CD4-positive, alpha-beta T cell (primary cell): Measurements from ENCODE around the gene CAMTA1. TPM values are rescaled to one million over a fixed set of nuclear protein-coding genes. Genes with fewer than 3 reads are reported as not detected.

ENCODE experiments used
- ATAC-seq: fragments of 200-7000 bp; cut with Tn5 transposase; one replicate; pipeline ENCODE4 v1.10.0; 2022; ENCODE audit warnings: mild to moderate bottlenecking; ENCODE audit not compliant: poor library complexity
- CTCF ChIA-PET: fragments of 350-600 bp; sonication (Branson Sonifier 250); formaldehyde crosslinking; loops from one replicate; lab custom pipeline; 2021; ENCODE audit warnings: antibody characterized with exemption, inconsistent platforms; lab: Charles Lee
- POLR2A ChIA-PET: fragments of 350-600 bp; sonication (Branson Sonifier 250); formaldehyde crosslinking; loops from one replicate; lab custom pipeline; 2021; ENCODE audit warnings: antibody characterized with exemption, inconsistent platforms; lab: Charles Lee
- DNase-seq, 14 experiments: peaks; one replicate each; pipeline ENCODE4 v3.0.0-alpha.2; 2013 to 2020; ENCODE audit warnings: mixed read lengths in 2 of 14
- H3K27ac ChIP-seq, 2 donors: one replicate each; pipeline versions ENCODE4 v1.5.1 to v1.7.0; 2013; ENCODE audit warnings: low read length in 2 of 2, low read depth in 1 of 2, mild to moderate bottlenecking in 1 of 2
- H3K27me3 ChIP-seq, 2 experiments: 1 replicate in 1 of 2; 2 replicates in 1 of 2; pipeline versions ENCODE4 v1.6.1 to v1.7.0; 2013; ENCODE audit warnings: low read length in 2 of 2, control low read depth in 1 of 2, mild to moderate bottlenecking in 1 of 2, moderate library complexity in 1 of 2; ENCODE audit not compliant: insufficient read depth in 2 of 2, control insufficient read depth in 1 of 2
- H3K36me3 ChIP-seq: one replicate; pipeline ENCODE4 v1.6.1; 2013; ENCODE audit warnings: low read length, control low read depth; ENCODE audit not compliant: insufficient read depth
- H3K4me1 ChIP-seq: one replicate; pipeline ENCODE4 v1.6.1; 2013; ENCODE audit warnings: low read length, control low read depth; ENCODE audit not compliant: insufficient read depth
- H3K4me3 ChIP-seq: one replicate; pipeline ENCODE4 v1.5.1; 2013; ENCODE audit warnings: mild to moderate bottlenecking, low read length, moderate library complexity
- H3K9me3 ChIP-seq, 2 experiments: 1 replicate in 1 of 2; 2 replicates in 1 of 2; pipeline versions ENCODE4 v1.6.1 to v1.7.0; 2013; ENCODE audit warnings: low read length in 2 of 2, mild to moderate bottlenecking in 2 of 2, control low read depth in 1 of 2, moderate library complexity in 1 of 2; ENCODE audit not compliant: control insufficient read depth in 1 of 2, insufficient read depth in 1 of 2
- H3K27ac Mint-ChIP-seq: one replicate; pipeline ENCODE4 v1.8.0; 2020; ENCODE audit warnings: mixed read lengths
- H3K27me3 Mint-ChIP-seq: one replicate; pipeline ENCODE4 v1.8.0; 2021; ENCODE audit warnings: mixed read lengths
- H3K36me3 Mint-ChIP-seq: one replicate; pipeline ENCODE4 v1.8.0; 2021; ENCODE audit warnings: low read depth, mixed read lengths
- H3K4me1 Mint-ChIP-seq: one replicate; pipeline ENCODE4 v1.8.0; 2021; ENCODE audit warnings: low read depth, mixed read lengths
- H3K4me3 Mint-ChIP-seq: one replicate; pipeline ENCODE4 v1.8.0; 2020; ENCODE audit warnings: mild to moderate bottlenecking, mixed read lengths
- H3K9me3 Mint-ChIP-seq: one replicate; pipeline ENCODE4 v1.8.0; 2020; ENCODE audit warnings: mixed read lengths
- intact Hi-C, 2 experiments: fragments of 100-400 bp; cut with DNase I in 1 of 2; cut with micrococcal nuclease in 1 of 2; formaldehyde crosslinking; loops; one replicate each; pipeline versions ENCODE4 v1.15.1 to v1.9.0; 2023 to 2025; cut with DNase I, micrococcal nuclease
- total RNA-seq, 174 experiments: library from RNA in 2 of 174; stranded (reverse) in 2 of 174; gene quantifications; one replicate each; pipeline ENCODE4 v1.2.3 and lab custom pipeline; 2021 to 2026
- TF ChIP-seq, protein P1 (sequence below): fragments of 200-600 bp; IDR thresholded peaks from one replicate; pipeline ENCODE4 v1.8.0; 2022; ENCODE audit warnings: antibody characterized with exemption, mild to moderate bottlenecking

The CAMTA1 gene
- total RNA-seq, 2 experiments from 2014 or later: 38.6 to 39.3 TPM

DNA sequence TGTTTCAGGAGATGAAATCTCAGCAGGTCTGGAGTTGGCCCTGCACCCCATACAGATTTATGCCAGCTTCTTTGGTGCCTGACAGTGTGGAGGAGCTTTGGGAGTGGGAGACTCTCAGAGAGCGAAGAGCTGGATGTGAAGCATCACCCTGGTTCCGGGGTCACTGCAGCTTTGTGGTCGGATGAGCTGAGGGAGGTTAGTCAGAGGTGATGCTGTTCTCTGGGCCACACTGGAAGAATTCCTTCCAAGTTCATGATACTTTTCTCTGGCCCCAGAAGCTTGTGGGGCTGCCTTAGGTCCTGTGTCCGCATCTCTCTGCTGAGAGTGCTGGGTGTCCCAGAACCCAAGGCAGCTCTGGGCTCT, 467.8 kb downstream of the CAMTA1 start:
- H3K27ac Mint-ChIP-seq: no peak overlapping the region
- CTCF ChIA-PET: no interaction called here
- H3K27me3 Mint-ChIP-seq: peaks cover 15% of the 10 kb centered on the region

DNA sequence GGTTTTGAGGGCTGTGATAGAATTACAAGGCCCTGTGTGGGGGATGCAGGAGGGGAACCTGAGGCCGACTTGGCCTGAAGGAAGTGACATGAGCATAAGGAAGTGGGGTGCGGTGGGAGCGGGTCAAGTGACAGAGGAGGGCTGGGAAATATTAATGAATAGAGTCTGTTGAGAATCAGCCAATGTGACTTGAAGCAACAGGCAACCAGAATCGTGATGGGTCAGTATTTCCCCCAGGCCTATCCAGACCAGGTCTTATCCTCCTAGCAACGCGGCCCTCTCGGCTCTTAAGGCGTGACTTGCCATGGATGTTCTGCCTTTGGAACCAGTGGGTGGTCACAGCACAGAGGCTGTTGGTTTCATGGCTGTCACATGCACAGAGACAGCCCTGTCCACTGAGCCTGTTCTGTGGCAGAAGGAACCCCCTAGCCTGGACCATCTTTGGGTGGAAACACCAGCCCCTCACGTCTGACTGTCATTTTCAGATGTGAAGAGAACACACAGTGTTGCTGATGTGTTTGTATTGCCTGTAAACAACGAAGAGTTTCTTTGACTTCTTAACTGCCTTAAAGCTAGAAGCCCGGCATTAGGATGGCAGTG, 468.8 kb downstream of the CAMTA1 start:
- intact Hi-C loops: no loop called here
- H3K4me1 ChIP-seq: no peaks in the 10 kb centered on the region
- Mint-ChIP-seq H3K4me1 (no peaks in the 10 kb centered on the region), H3K27ac (no peak overlapping the region), H3K27me3 (peaks cover 17% of the 10 kb centered on the region), H3K4me3 (no peak overlapping the region), H3K9me3 (no peaks in the 10 kb centered on the region), H3K36me3 (no peaks in the 10 kb centered on the region)
- ChIA-PET CTCF (no interaction called here), POLR2A (no interaction called here)
- no peak overlapping the region for H3K4me3 ChIP-seq
- peaks cover 0 to 3% of the 10 kb centered on the region in 2 experiments for H3K9me3 ChIP-seq
- H3K27ac ChIP-seq: no peak overlapping the region
- TF ChIP-seq, protein P1, sequence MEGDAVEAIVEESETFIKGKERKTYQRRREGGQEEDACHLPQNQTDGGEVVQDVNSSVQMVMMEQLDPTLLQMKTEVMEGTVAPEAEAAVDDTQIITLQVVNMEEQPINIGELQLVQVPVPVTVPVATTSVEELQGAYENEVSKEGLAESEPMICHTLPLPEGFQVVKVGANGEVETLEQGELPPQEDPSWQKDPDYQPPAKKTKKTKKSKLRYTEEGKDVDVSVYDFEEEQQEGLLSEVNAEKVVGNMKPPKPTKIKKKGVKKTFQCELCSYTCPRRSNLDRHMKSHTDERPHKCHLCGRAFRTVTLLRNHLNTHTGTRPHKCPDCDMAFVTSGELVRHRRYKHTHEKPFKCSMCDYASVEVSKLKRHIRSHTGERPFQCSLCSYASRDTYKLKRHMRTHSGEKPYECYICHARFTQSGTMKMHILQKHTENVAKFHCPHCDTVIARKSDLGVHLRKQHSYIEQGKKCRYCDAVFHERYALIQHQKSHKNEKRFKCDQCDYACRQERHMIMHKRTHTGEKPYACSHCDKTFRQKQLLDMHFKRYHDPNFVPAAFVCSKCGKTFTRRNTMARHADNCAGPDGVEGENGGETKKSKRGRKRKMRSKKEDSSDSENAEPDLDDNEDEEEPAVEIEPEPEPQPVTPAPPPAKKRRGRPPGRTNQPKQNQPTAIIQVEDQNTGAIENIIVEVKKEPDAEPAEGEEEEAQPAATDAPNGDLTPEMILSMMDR: no peak
- H3K36me3 ChIP-seq: no peaks in the 10 kb centered on the region
- DNase-seq: no peak
- peaks cover 0 to 2% of the 10 kb centered on the region in 2 experiments for H3K27me3 ChIP-seq
- ATAC-seq: no peak

More for the DNA sequence above, 467.8 kb downstream of the CAMTA1 start:
- no peaks in the 10 kb centered on the region for H3K4me1 Mint-ChIP-seq
- Histone ChIP-seq H3K27me3 (peaks cover 0 to 2% of the 10 kb centered on the region in 2 experiments), H3K4me3 (no peak overlapping the region), H3K36me3 (no peaks in the 10 kb centered on the region), H3K9me3 (peaks cover 0 to 6% of the 10 kb centered on the region in 2 experiments), H3K4me1 (no peaks in the 10 kb centered on the region), H3K27ac (no peak overlapping the region)
- DNase-seq (no peak), ATAC-seq (no peak)
- no peaks in the 10 kb centered on the region for H3K36me3 Mint-ChIP-seq
- H3K4me3 Mint-ChIP-seq: no peak overlapping the region
- no peaks in the 10 kb centered on the region for H3K9me3 Mint-ChIP-seq
- intact Hi-C loops: no loop called here
- TF ChIP-seq, protein P1: no peak
- POLR2A ChIA-PET: no interaction called here

GRCh38 chr1:7255303-7256058, 470.2 kb downstream of the CAMTA1 start:
- ATAC-seq (no peak), DNase-seq (no peak)
- H3K4me1 Mint-ChIP-seq: no peaks in the 10 kb centered on the region
- no peaks in the 10 kb centered on the region for H3K4me1 ChIP-seq
- H3K27ac ChIP-seq: no peak overlapping the region
- H3K9me3 Mint-ChIP-seq: no peaks in the 10 kb centered on the region
- no peaks in the 10 kb centered on the region for H3K36me3 ChIP-seq
- no peak overlapping the region for H3K4me3 Mint-ChIP-seq
- H3K9me3 ChIP-seq: peaks cover 0 to 3% of the 10 kb centered on the region in 2 experiments
- intact Hi-C loops: no loop called here
- peaks cover 24% of the 10 kb centered on the region for H3K27me3 Mint-ChIP-seq
- CTCF ChIA-PET: no interaction called here
- peaks cover 0 to 2% of the 10 kb centered on the region in 2 experiments for H3K27me3 ChIP-seq
- H3K27ac Mint-ChIP-seq: no peak overlapping the region
- no peak overlapping the region for H3K4me3 ChIP-seq
- TF ChIP-seq, protein P1: no peak
- no peaks in the 10 kb centered on the region for H3K36me3 Mint-ChIP-seq
- POLR2A ChIA-PET: no interaction called here
